HFF-Myc (cell line): ENCODE data around the gene MAP4K5.

Source experiments
- DNase-seq: peaks from one replicate; pipeline ENCODE4 v3.0.0-alpha.2; 2011; ENCODE audit warnings: low read depth; ENCODE audit errors: extremely low read depth
- H3K4me3 ChIP-seq: replicated peaks from 2 replicates; pipeline ENCODE4 v1.5.1; 2011; ENCODE audit warnings: low read depth, mild to moderate bottlenecking, control low read depth, low read length
- TF ChIP-seq, protein P1 (sequence below): IDR thresholded peaks from 2 replicates; pipeline ENCODE4 v1.5.1; 2012; ENCODE audit warnings: mild to moderate bottlenecking, low read depth, low read length, control low read depth; ENCODE audit errors: missing control alignments

MAP4K5 gene

GRCh38 chr14:50469982-50470381 is 62.4 kb downstream of the MAP4K5 start:
- DNase-seq = no peak
- TF ChIP-seq, protein P1, sequence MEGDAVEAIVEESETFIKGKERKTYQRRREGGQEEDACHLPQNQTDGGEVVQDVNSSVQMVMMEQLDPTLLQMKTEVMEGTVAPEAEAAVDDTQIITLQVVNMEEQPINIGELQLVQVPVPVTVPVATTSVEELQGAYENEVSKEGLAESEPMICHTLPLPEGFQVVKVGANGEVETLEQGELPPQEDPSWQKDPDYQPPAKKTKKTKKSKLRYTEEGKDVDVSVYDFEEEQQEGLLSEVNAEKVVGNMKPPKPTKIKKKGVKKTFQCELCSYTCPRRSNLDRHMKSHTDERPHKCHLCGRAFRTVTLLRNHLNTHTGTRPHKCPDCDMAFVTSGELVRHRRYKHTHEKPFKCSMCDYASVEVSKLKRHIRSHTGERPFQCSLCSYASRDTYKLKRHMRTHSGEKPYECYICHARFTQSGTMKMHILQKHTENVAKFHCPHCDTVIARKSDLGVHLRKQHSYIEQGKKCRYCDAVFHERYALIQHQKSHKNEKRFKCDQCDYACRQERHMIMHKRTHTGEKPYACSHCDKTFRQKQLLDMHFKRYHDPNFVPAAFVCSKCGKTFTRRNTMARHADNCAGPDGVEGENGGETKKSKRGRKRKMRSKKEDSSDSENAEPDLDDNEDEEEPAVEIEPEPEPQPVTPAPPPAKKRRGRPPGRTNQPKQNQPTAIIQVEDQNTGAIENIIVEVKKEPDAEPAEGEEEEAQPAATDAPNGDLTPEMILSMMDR = no peak
- H3K4me3 ChIP-seq = no peak overlapping the region

GRCh38 chr14:50462111-50462510 is 70.3 kb downstream of the MAP4K5 start:
- DNase-seq = no peak
- TF ChIP-seq, protein P1 = no peak
- H3K4me3 ChIP-seq = no peak overlapping the region

- TF ChIP-seq, protein P1 = no peak
- no peak for DNase-seq
- no peak overlapping the region for H3K4me3 ChIP-seq
These were observed 78.5 kb downstream of the MAP4K5 start for GRCh38 chr14:50453869-50454268.

DNA sequence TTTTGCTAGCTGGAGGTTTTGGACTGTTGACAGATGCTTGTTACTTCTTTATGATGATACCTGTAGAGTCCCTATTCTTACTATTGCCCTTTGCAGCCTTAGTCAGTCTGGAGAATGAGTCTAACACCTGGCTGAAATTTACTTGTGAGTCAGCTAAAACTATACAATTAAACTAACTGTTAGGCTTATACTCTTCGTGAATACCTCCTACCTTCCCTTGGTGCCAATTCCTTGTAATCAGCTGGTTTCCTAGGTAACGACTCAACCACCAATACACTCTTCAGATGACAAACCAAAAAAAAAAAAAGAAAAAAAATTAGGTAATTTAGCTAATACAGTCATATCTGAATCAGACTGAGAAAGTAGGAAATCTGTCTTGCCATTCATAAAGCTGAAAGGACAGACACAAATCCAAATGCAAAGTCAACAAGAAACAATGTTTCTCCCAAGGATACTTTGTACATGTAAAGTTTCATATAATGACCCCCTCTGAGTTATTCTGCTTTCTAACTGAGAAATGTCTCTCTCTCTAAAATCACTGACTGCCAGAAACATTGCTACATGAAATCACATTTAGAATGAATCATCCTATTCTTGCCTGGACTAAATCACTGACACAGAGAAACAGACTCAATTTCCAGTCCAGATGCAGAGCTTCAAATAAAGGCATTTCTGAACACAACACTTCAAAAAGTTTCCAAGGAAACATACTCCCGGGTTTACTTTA is 79.2 kb downstream of the MAP4K5 start:
- TF ChIP-seq, protein P1 = no peak
- no peak for DNase-seq
- H3K4me3 ChIP-seq = no peak overlapping the region

GRCh38 chr14:50452296-50452695 is 80.1 kb downstream of the MAP4K5 start:
- H3K4me3 ChIP-seq = no peak overlapping the region
- DNase-seq = no peak
- TF ChIP-seq, protein P1 = no peak

DNA sequence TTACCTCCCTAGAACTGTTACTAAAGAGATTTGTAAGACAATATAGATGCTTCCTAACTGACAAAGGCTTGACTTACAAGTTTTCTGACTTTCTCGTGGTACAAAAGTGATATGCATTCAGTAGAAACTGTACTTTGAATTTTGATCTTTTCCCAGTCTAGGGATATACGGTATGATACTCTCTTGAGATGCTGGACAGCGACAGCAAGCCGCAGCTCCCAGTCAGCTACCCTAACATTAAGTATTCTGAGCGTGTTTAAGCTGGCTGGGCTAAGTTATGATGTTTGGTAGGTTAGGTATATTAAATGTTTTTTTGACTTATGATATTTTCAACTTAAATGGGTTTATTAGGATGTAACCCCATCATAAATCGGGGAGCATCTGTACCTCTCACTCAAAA is 80.5 kb downstream of the MAP4K5 start:
- DNase-seq = no peak
- H3K4me3 ChIP-seq = no peak overlapping the region
- TF ChIP-seq, protein P1 = no peak

- no peak overlapping the region for H3K4me3 ChIP-seq
- TF ChIP-seq, protein P1 = no peak
- no peak for DNase-seq
These were observed 84.9 kb downstream of the MAP4K5 start for GRCh38 chr14:50447461-50447860.
